Loucy (cell line): Measurements from ENCODE around the gene PIR.

Experiments
- H2AFZ ChIP-seq: fragments of 200-600 bp; sonication (generic); 2 replicates; pipeline ENCODE4 v1.6.0; 2016; ENCODE audit warnings: antibody characterized with exemption, mild to moderate bottlenecking, low read length, moderate library complexity
- H3F3A ChIP-seq: fragments of 200-600 bp; 2 replicates; pipeline ENCODE4 v1.6.0; 2016; ENCODE audit warnings: antibody characterized with exemption, low read depth, mild to moderate bottlenecking
- H3K27me3 ChIP-seq: fragments of 200-600 bp; sonication (generic); 2 replicates; pipeline ENCODE4 v1.6.1; 2014; ENCODE audit warnings: low read length, mild to moderate bottlenecking; ENCODE audit not compliant: insufficient read depth, poor library complexity, severe bottlenecking
- H3K36me3 ChIP-seq: fragments of 200-600 bp; sonication (generic); 2 replicates; pipeline ENCODE4 v1.6.1; 2016; ENCODE audit warnings: low read length; ENCODE audit not compliant: insufficient read depth
- H3K4me1 ChIP-seq: fragments of 200-600 bp; sonication (generic); 2 replicates; pipeline ENCODE4 v1.5.1; 2014; ENCODE audit warnings: low read length, mild to moderate bottlenecking; ENCODE audit not compliant: insufficient read depth, poor library complexity, severe bottlenecking
- H3K4me2 ChIP-seq: fragments of 200-600 bp; sonication (generic); 2 replicates; pipeline ENCODE4 v1.6.0; 2014; ENCODE audit warnings: antibody characterized with exemption, low read length, low read depth, mild to moderate bottlenecking; ENCODE audit not compliant: poor library complexity, severe bottlenecking
- H3K4me3 ChIP-seq: fragments of 200-600 bp; sonication (generic); 2 replicates; pipeline ENCODE4 v1.5.1; 2014; ENCODE audit warnings: low read length, mild to moderate bottlenecking, mixed read lengths; ENCODE audit not compliant: poor library complexity, severe bottlenecking
- H3K79me2 ChIP-seq: fragments of 200-600 bp; sonication (generic); 2 replicates; pipeline ENCODE4 v1.6.1; 2014; ENCODE audit warnings: low read length; ENCODE audit not compliant: insufficient read depth
- H3K9ac ChIP-seq: fragments of 200-600 bp; sonication (generic); 2 replicates; pipeline ENCODE4 v1.6.0; 2014; ENCODE audit warnings: mild to moderate bottlenecking, low read depth, low read length, moderate library complexity; ENCODE audit not compliant: poor library complexity, severe bottlenecking
- H3K9me2 ChIP-seq: fragments of 200-600 bp; sonication (generic); replicated peaks from 2 replicates; pipeline ENCODE4 v1.6.1; 2016; ENCODE audit warnings: low read depth, low read length, mixed read lengths
- H3K9me3 ChIP-seq: fragments of 200-600 bp; sonication (generic); 2 replicates; pipeline ENCODE4 v1.6.1; 2014; ENCODE audit warnings: mild to moderate bottlenecking, antibody characterized with exemption, low read length, low read depth; ENCODE audit not compliant: insufficient read depth
- H4K20me1 ChIP-seq: fragments of 200-600 bp; sonication (generic); 2 replicates; pipeline ENCODE4 v1.6.0; 2014; ENCODE audit warnings: antibody characterized with exemption, low read length, mild to moderate bottlenecking; ENCODE audit not compliant: insufficient read depth, poor library complexity, severe bottlenecking
- EZH2phosphoT487 ChIP-seq: fragments of 200-600 bp; IDR thresholded peaks from 2 replicates; pipeline ENCODE4 v1.6.1; 2018; ENCODE audit warnings: antibody characterized with exemption, mild to moderate bottlenecking, moderate library complexity, borderline replicate concordance
- TF ChIP-seq, protein P1 (sequence below): fragments of 200-600 bp; sonication (generic); conservative IDR thresholded peaks from 2 replicates; pipeline ENCODE4 v1.5.1; 2014; ENCODE audit warnings: mild to moderate bottlenecking, antibody characterized with exemption, low read length

The PIR gene

DNA sequence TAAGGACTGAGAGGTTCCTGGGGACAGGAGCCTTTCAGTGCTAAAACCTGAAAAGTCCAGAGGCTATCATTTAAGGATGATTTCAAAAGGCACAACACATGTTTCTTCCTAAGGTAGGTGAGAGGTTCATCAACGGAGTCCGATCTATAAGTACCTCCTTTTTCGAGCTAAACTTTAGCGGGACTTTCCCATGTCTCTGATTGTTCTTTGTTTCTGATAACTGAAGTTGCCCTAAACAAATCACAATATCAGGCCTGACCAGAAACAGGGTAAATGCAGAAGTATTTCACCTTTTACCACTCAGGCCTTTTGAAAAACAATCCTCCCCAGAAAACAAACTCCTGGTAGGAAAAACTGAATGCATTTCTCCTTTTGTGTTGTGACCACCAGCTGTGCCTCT lies 17.6 kb downstream of the PIR start:
- Histone ChIP-seq H3K9ac (no peak overlapping the region), H2AFZ (no peak overlapping the region), H3K36me3 (no peaks in the 10 kb centered on the region), H3K79me2 (no peaks in the 10 kb centered on the region), H3K27me3 (no peaks in the 10 kb centered on the region), H3K4me3 (no peak overlapping the region), H4K20me1 (no peaks in the 10 kb centered on the region), H3K9me2 (no peaks in the 10 kb centered on the region), H3K4me2 (no peak overlapping the region), H3K9me3 (no peaks in the 10 kb centered on the region), H3K4me1 (no peaks in the 10 kb centered on the region), H3F3A (no peaks in the 10 kb centered on the region)
- TF ChIP-seq, protein P1, sequence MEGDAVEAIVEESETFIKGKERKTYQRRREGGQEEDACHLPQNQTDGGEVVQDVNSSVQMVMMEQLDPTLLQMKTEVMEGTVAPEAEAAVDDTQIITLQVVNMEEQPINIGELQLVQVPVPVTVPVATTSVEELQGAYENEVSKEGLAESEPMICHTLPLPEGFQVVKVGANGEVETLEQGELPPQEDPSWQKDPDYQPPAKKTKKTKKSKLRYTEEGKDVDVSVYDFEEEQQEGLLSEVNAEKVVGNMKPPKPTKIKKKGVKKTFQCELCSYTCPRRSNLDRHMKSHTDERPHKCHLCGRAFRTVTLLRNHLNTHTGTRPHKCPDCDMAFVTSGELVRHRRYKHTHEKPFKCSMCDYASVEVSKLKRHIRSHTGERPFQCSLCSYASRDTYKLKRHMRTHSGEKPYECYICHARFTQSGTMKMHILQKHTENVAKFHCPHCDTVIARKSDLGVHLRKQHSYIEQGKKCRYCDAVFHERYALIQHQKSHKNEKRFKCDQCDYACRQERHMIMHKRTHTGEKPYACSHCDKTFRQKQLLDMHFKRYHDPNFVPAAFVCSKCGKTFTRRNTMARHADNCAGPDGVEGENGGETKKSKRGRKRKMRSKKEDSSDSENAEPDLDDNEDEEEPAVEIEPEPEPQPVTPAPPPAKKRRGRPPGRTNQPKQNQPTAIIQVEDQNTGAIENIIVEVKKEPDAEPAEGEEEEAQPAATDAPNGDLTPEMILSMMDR: no peak
- TF ChIP-seq EZH2phosphoT487: no peak

DNA sequence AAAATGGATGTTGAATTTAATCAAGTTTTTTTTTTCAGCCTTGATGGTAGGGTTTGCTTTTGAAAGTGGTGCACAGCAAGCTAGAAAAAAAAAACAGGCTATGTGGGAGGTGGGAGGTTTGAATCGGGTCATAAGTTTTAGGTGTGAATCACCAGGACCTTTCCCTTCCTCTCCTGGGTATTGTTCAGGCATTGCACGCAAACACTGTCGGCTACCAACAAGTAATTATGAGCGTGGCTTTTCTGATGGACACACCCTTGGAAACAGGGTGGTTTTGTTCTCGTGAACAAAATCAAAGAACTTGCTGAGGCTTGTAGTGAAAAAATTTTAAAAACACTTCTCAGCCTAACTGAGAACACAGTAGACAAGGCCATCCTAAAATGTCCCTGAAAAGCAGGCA lies 18.1 kb downstream of the PIR start:
- Histone ChIP-seq H4K20me1 (no peaks in the 10 kb centered on the region), H3K4me3 (no peak overlapping the region), H3K36me3 (no peaks in the 10 kb centered on the region), H3F3A (no peaks in the 10 kb centered on the region), H3K9me2 (no peaks in the 10 kb centered on the region), H2AFZ (no peak overlapping the region), H3K9me3 (no peaks in the 10 kb centered on the region), H3K9ac (no peak overlapping the region), H3K79me2 (no peaks in the 10 kb centered on the region), H3K4me2 (no peak overlapping the region), H3K4me1 (no peaks in the 10 kb centered on the region), H3K27me3 (no peaks in the 10 kb centered on the region)
- TF ChIP-seq EZH2phosphoT487: no peak
- TF ChIP-seq, protein P1: no peak

DNA sequence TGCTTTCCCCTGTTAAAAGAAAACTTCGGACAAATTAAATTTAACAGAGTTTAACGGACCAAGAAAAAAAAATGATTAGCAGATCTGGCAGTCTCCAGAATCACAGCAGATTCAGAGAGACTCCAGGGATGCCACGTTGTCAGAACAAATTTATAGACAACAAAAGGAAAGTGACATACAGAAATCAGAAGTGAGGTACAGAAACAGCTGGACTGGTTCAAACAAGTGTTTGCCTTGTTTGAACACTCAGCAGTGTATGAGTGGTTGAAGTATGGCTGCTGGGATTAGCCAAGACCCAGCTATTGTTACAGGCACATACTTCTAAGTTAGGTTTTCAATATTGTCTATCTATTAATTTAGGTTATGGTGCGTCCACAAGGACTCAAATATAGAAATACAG lies 19.1 kb downstream of the PIR start:
- Histone ChIP-seq H3K27me3 (no peaks in the 10 kb centered on the region), H3K4me3 (no peak overlapping the region), H3K9me3 (no peaks in the 10 kb centered on the region), H3K4me2 (no peak overlapping the region), H3K79me2 (no peaks in the 10 kb centered on the region), H3K9ac (no peak overlapping the region), H2AFZ (no peak overlapping the region), H4K20me1 (no peaks in the 10 kb centered on the region), H3K9me2 (no peaks in the 10 kb centered on the region), H3K36me3 (no peaks in the 10 kb centered on the region), H3K4me1 (no peaks in the 10 kb centered on the region), H3F3A (no peaks in the 10 kb centered on the region)
- TF ChIP-seq, protein P1: no peak
- TF ChIP-seq EZH2phosphoT487: no peak
